ENCODE results near the gene DTWD1. TPM values are rescaled to one million over a fixed set of nuclear protein-coding genes. Genes with fewer than 3 reads are reported as not detected.
"Not testable (repeated sequence)": the region's sequence is repeated elsewhere in the genome, so short reads cannot be mapped to it uniquely, and the experiment has no call there.

DTWD1 gene
- polyA plus RNA-seq, 3 donors: 8.3 to 11.8 (median 10.2) TPM

- H3K27ac ChIP-seq (ENCODE audit: low read depth in 1 of 2, low read length in 2 of 2): no peak overlapping the region
- Mint-ChIP-seq H3K4me3 (no peak overlapping the region), H3K36me3 (no peaks in the 10 kb centered on the region), H3K9me3 (peaks cover 5 to 14% (median 8%) of the 10 kb centered on the region in 7 donors), H3K27me3 (ENCODE audit: low read depth in 3 of 3) (peaks cover 0 to 1% (median under 1%) of the 10 kb centered on the region in 3 donors), H3K27ac (no peak overlapping the region), H3K4me1 (peaks cover 4% of the 10 kb centered on the region)
- H3K4me1 ChIP-seq (ENCODE audit: control insufficient read depth in 1 of 2, insufficient read depth in 2 of 2, low read length in 2 of 2): no peaks in the 10 kb centered on the region
- no peak for TF ChIP-seq CTCF (IDR thresholded peaks at IDR 0.05)
- peaks cover 0 to 4% of the 10 kb centered on the region in 2 donors for H3K9me3 ChIP-seq (replicated peaks in 1 of 2; ENCODE audit: control insufficient read depth in 1 of 2, insufficient read depth in 1 of 2, low read length in 2 of 2)
- H3K36me3 ChIP-seq (replicated peaks in 1 of 2; ENCODE audit: control insufficient read depth in 1 of 2, insufficient read depth in 2 of 2, low read length in 2 of 2): no peaks in the 10 kb centered on the region
- no peaks in the 10 kb centered on the region for H3K27me3 ChIP-seq (ENCODE audit: control insufficient read depth in 2 of 2, insufficient read depth in 2 of 2, low read length in 2 of 2)
- no peak overlapping the region for H3K9ac ChIP-seq (ENCODE audit: insufficient read depth, low read length, poor library complexity, severe bottlenecking)
- H4K20me1 ChIP-seq (ENCODE audit: insufficient read depth, low read length): no peaks in the 10 kb centered on the region
- no peak overlapping the region for H3K4me2 ChIP-seq (replicated peaks; ENCODE audit: extremely low read depth, low read length, poor library complexity, severe bottlenecking)
- no peak overlapping the region for H3K4me3 ChIP-seq (replicated peaks in 1 of 3; ENCODE audit: low read depth in 2 of 3, low read length in 3 of 3)
- no peak overlapping the region for H2AFZ ChIP-seq (ENCODE audit: insufficient read depth, low read depth, low read length, poor library complexity, severe bottlenecking)
- no peaks in the 10 kb centered on the region for H3K79me2 ChIP-seq (ENCODE audit: insufficient read depth, low read length)
- DNase-seq: no peak
- intact Hi-C loops (cut with micrococcal nuclease): no loop called here
These were observed 31.8 kb upstream of the DTWD1 start for GRCh38 chr15:49589030-49589429.

GRCh38 chr15:49592829-49593316 is 28.0 kb upstream of the DTWD1 start:
- H3K4me1 ChIP-seq (ENCODE audit: control insufficient read depth in 1 of 2, insufficient read depth in 2 of 2, low read length in 2 of 2); H3K9me3 ChIP-seq (replicated peaks in 1 of 2; ENCODE audit: control insufficient read depth in 1 of 2, insufficient read depth in 1 of 2, low read length in 2 of 2); H4K20me1 ChIP-seq (ENCODE audit: insufficient read depth, low read length); intact Hi-C loops (cut with micrococcal nuclease); H3K79me2 ChIP-seq (ENCODE audit: insufficient read depth, low read length); H3K36me3 ChIP-seq (replicated peaks in 1 of 2; ENCODE audit: control insufficient read depth in 1 of 2, insufficient read depth in 2 of 2, low read length in 2 of 2); H3K27me3 Mint-ChIP-seq (ENCODE audit: low read depth in 3 of 3); H3K4me3 ChIP-seq (replicated peaks in 1 of 3; ENCODE audit: low read depth in 2 of 3, low read length in 3 of 3); H2AFZ ChIP-seq (ENCODE audit: insufficient read depth, low read depth, low read length, poor library complexity, severe bottlenecking); DNase-seq; H3K27ac Mint-ChIP-seq; H3K4me2 ChIP-seq (replicated peaks; ENCODE audit: extremely low read depth, low read length, poor library complexity, severe bottlenecking); H3K36me3 Mint-ChIP-seq; H3K4me3 Mint-ChIP-seq; H3K9ac ChIP-seq (ENCODE audit: insufficient read depth, low read length, poor library complexity, severe bottlenecking); H3K4me1 Mint-ChIP-seq; H3K27ac ChIP-seq (ENCODE audit: low read depth in 1 of 2, low read length in 2 of 2); H3K27me3 ChIP-seq (ENCODE audit: control insufficient read depth in 2 of 2, insufficient read depth in 2 of 2, low read length in 2 of 2): not testable (repeated sequence)
- 97% methylated on average over 11 of the region's 12 CpGs for WGBS (ENCODE audit: insufficient coverage)
- peaks cover 4 to 20% (median 15%) of the 10 kb centered on the region in 7 donors for H3K9me3 Mint-ChIP-seq

Data from CD14-positive monocyte (primary cell).